ENCODE results near the gene PAH.

The PAH gene

DNA sequence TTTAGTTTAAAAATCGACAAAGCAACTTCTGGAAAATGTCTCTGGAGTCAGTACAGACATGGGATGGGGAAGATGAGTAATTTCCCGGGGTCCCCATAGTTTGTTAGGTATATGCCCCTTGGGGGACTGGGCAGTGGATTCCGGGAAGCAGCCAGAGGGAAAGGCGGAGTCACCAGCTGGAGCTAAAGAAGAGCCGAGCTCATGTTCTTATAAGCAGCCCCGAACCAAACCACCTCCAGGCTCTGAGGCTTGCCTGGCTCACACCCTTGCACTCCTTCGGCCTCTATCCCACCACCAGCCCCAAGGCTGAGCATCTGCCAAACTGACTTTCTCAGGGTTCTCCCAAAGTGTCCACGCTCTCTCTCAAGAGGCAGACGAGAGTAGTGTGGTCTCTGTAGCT, 117.8 kb downstream of the PAH start:
- DNase-seq (ENCODE audit: low read depth): no peak
- no peak overlapping the region for H3K4me3 ChIP-seq (ENCODE audit: low read length)
- TF ChIP-seq, protein P1, sequence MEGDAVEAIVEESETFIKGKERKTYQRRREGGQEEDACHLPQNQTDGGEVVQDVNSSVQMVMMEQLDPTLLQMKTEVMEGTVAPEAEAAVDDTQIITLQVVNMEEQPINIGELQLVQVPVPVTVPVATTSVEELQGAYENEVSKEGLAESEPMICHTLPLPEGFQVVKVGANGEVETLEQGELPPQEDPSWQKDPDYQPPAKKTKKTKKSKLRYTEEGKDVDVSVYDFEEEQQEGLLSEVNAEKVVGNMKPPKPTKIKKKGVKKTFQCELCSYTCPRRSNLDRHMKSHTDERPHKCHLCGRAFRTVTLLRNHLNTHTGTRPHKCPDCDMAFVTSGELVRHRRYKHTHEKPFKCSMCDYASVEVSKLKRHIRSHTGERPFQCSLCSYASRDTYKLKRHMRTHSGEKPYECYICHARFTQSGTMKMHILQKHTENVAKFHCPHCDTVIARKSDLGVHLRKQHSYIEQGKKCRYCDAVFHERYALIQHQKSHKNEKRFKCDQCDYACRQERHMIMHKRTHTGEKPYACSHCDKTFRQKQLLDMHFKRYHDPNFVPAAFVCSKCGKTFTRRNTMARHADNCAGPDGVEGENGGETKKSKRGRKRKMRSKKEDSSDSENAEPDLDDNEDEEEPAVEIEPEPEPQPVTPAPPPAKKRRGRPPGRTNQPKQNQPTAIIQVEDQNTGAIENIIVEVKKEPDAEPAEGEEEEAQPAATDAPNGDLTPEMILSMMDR (conservative IDR thresholded peaks at IDR 0.05; ENCODE audit: low read depth, low read length): no peak

DNA sequence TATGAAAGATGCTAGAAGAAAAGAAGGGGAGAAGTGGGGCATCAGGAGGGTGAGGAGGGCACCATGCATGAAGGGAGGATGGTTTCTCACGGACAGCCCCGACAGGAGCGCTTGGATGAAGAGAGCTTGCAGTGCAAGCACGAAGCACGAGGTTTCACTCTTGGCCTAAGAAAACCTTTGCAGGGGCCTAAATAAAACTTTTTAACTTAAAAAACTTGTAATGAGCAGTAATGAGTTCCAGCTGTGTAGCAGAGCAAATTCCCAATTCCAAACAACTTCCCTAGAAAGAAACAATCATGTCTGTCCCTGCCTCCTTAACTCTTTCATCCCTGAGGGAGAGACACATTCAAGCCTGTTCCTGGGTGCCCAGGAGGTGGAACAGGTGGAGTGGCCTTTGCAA, 119.5 kb downstream of the PAH start:
- H3K4me3 ChIP-seq (ENCODE audit: low read length): no peak overlapping the region
- no peak for DNase-seq (ENCODE audit: low read depth)
- TF ChIP-seq, protein P1 (conservative IDR thresholded peaks at IDR 0.05; ENCODE audit: low read depth, low read length): no peak

DNA sequence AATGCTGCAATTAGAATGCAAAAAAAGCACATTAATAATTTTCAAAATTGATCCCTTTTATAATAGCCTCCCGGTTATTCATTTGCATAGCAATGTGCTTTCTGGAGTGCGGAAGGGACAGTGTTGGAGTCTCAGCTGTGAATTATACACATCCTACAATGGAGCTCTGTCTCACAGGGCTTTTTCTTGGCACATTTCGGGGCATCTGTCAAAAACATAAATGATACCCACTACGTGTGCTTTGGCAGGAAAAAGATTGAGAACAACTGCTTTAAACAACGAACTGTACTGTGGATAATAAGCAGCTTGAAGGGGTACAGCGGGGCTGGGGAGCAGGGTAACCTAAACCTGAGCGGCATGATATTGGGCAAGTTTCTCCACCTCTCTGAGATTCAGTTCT, 123.1 kb downstream of the PAH start:
- TF ChIP-seq, protein P1 (conservative IDR thresholded peaks at IDR 0.05; ENCODE audit: low read depth, low read length): no peak
- DNase-seq (ENCODE audit: low read depth): no peak
- H3K4me3 ChIP-seq (ENCODE audit: low read length): no peak overlapping the region

All from retinal pigment epithelial cell (primary cell).